GM12864 (cell line): ENCODE results near the gene COL11A2.
A peak's percentile ranks its signal among the peaks of the same experiment; 100 is the strongest.

Experiments
- DNase-seq: peaks from one replicate; pipeline ENCODE4 v3.0.0-alpha.2; 2011; ENCODE audit warnings: low read depth
- H3K4me3 ChIP-seq: 2 replicates; pipeline ENCODE4 v1.5.1; 2011; ENCODE audit warnings: mild to moderate bottlenecking, low read depth, low read length, control low read depth
- CTCF ChIP-seq: IDR thresholded peaks from 2 replicates; pipeline ENCODE4 v1.5.1; 2011; ENCODE audit warnings: low read depth, mild to moderate bottlenecking, moderate library complexity, low read length, control low read depth, inconsistent platforms; ENCODE audit errors: missing control alignments

Gene COL11A2

GRCh38 chr6:33212857-33213165 lies 20.5 kb upstream of the COL11A2 start:
- no peak for TF ChIP-seq CTCF
- no peak for DNase-seq
- H3K4me3 ChIP-seq = no peak overlapping the region

DNA sequence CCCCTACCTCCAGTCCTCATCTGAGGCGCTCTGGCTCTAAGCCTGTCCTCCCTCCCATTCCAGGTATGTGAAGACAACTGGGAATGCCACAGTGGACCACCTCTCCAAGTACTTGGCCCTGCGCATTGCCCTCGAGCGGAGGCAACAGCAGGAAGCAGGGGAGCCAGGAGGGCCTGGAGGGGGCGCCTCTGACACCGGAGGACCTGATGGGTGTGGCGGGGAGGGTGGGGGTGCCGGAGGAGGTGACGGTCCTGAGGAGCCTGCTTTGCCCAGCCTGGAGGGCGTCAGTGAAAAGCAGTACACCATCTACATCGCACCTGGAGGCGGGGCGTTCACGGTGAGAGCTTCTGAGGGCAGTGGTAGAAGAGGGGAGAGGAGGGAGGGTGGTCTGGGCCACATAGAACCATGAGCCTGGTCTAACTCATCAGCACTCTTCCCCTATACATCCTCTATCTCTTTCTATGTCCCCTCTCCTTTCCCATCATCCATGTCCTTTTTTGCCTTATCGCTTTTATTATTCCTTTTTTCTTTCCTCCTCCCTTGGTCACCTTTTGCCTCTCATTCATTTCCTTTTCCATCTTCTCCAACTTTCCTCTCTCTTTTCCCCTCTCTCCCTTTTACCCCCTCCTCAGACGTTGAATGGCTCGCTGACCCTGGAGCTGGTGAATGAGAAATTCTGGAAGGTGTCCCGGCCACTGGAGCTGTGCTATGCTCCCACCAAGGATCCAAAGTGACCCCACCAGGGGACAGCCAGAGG lies 19.6 kb upstream of the COL11A2 start:
- no peak for TF ChIP-seq CTCF
- no peak for DNase-seq
- H3K4me3 ChIP-seq = no peak overlapping the region

DNA sequence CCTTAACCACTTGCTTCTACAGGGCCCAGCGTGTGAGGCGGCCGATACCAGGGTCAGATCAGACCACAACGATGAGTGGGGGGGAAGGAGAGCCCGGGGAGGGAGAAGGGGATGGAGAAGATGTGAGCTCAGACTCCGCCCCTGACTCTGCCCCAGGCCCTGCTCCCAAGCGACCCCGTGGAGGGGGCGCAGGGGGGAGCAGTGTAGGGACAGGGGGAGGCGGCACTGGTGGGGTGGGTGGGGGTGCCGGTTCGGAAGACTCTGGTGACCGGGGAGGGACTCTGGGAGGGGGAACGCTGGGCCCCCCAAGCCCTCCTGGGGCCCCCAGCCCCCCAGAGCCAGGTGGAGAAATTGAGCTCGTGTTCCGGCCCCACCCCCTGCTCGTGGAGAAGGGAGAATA lies 18.9 kb upstream of the COL11A2 start:
- H3K4me3 ChIP-seq = no peak overlapping the region
- no peak for TF ChIP-seq CTCF
- DNase-seq = no peak

GRCh38 chr6:33209856-33210255 lies 17.6 kb upstream of the COL11A2 start:
- TF ChIP-seq CTCF = no peak
- H3K4me3 ChIP-seq = no peak overlapping the region
- no peak for DNase-seq

DNA sequence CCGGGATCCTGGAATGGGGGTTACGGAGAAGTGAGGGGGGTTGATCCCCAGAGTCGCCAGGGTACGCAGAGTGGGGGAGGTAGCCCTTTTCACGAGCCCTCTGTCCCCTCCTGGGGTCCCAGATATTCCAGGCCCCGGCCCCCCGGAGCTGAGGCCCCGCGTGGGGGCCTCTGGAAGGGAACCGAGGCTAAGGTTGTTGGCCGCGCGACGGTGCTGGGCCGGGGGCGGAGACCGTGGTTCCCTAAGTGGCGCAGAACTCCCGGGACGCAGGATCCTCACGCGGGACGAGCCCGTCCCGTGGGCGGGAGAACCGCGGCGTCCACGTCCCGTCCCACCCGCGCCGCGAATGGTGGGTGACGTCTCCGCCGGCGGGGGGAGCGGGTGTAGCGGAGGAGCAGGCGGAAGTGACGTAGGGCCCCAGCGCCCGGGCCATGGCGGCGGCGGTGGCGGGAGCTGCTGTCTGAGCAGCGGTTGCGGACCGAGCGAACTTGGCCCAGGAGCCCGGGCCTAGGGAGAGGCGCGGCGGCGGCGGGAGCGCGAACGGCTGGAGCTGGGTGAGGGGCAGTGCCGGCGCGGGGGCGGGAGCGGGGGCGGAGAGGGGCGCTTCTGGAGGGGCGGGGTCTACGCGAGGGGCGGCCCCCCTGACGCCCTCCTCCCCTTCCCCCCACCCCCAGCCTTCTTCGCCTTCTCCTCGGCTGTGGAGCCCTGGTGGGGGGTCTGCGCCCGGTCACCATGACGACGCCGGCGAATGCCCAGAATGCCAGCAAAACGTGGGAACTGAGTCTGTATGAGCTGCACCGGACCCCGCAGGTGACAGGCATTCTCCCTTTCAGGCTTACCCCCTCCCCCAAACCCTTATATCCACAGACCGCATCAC lies 16.1 kb upstream of the COL11A2 start, which contains the start of gene RING1:
RING1 (plus strand) TSS at position 410 of the 877 bp plus-strand sequence; CDS start at position 733, 323 bp downstream.
- DNase-seq = no peak
- TF ChIP-seq CTCF = no peak
- H3K4me3 ChIP-seq = peak within 1 kb of the TSS; percentile 83

- TF ChIP-seq CTCF = no peak
- peak overlapping the region; percentile 83 for H3K4me3 ChIP-seq
- no peak for DNase-seq
Observed at GRCh38 chr6:33207552-33208090, 15.4 kb upstream of the COL11A2 start.
